H1 (cell line): ENCODE data around the gene KDM2A. TPM values are rescaled to one million over a fixed set of nuclear protein-coding genes. Genes with fewer than 3 reads are reported as not detected.

ENCODE experiments used
- CTCF ChIP-seq, 3 experiments: IDR thresholded peaks; 1 replicate in 2 of 3; 2 replicates in 1 of 3; pipeline versions ENCODE4 v1.5.1 to v1.6.1; 2011; ENCODE audit warnings: low read length in 3 of 3, mild to moderate bottlenecking in 3 of 3, inconsistent platforms in 2 of 3, low read depth in 1 of 3, moderate library complexity in 1 of 3; ENCODE audit not compliant: insufficient read depth in 1 of 3; ENCODE audit errors: control extremely low read depth in 1 of 3
- MAX ChIP-seq: IDR thresholded peaks from 2 replicates; pipeline ENCODE4 v1.6.1; 2012; ENCODE audit warnings: inconsistent platforms
- RXRA ChIP-seq: IDR thresholded peaks from 2 replicates; pipeline ENCODE4 v1.6.1; 2011; ENCODE audit warnings: low read depth, mild to moderate bottlenecking, low read length, moderate library complexity; ENCODE audit not compliant: insufficient read depth
- TCF12 ChIP-seq: IDR thresholded peaks from 2 replicates; pipeline ENCODE4 v1.6.1; 2011; ENCODE audit warnings: low read depth, mild to moderate bottlenecking, low read length
- YY1 ChIP-seq: IDR thresholded peaks from 2 replicates; pipeline ENCODE4 v1.6.1; 2011; ENCODE audit warnings: low read depth, mild to moderate bottlenecking, low read length
- polyA plus RNA-seq, 7 experiments: library from polyadenylated mRNA; depleted of rRNA in 3 of 7; stranded (reverse) in 5 of 7; unstranded in 2 of 7; fragments of >200 nt in 5 of 7; fragments of 200-250 nt in 2 of 7; gene quantifications; 1 replicate in 5 of 7; 2 replicates in 1 of 7; 4 replicates in 1 of 7; pipeline versions ENCODE4 v1.2.1 to v1.2.3, GENCODE V29; 2011 to 2013; ENCODE audit warnings: missing spikeins in 2 of 7, mixed read lengths in 2 of 7
- total RNA-seq: library from RNA; stranded (reverse); fragmentation: NEBNext Ultra II Directional; extraction: Animal tissue kit (Norgen Biotek cat#: 25700); gene quantifications from 2 replicates; pipeline ENCODE4 v1.2.1, GENCODE V29; 2021

Gene KDM2A
- total and polyA plus RNA-seq, 2 of the 8 experiments (the other 6 are each of a cell fraction or from before 2014, with no cell fraction given) = 55.4 to 66.2 TPM

- TF ChIP-seq YY1 = no peak
- no peak for TF ChIP-seq CTCF (IDR thresholded peaks at IDR 0.05; ENCODE audit: control extremely low read depth in 1 of 3, insufficient read depth in 1 of 3, low read depth in 1 of 3, low read length in 3 of 3)
- TF ChIP-seq RXRA = no peak
- TF ChIP-seq TCF12 = no peak
- no peak for TF ChIP-seq MAX
- TF ChIP-seq, all 59 proteins: peak for 0
Measured at GRCh38 chr11:67102664-67103063, 16.4 kb upstream of the KDM2A start (continued).
